ENCODE measurements around the gene CCT7.

The CCT7 gene

DNA sequence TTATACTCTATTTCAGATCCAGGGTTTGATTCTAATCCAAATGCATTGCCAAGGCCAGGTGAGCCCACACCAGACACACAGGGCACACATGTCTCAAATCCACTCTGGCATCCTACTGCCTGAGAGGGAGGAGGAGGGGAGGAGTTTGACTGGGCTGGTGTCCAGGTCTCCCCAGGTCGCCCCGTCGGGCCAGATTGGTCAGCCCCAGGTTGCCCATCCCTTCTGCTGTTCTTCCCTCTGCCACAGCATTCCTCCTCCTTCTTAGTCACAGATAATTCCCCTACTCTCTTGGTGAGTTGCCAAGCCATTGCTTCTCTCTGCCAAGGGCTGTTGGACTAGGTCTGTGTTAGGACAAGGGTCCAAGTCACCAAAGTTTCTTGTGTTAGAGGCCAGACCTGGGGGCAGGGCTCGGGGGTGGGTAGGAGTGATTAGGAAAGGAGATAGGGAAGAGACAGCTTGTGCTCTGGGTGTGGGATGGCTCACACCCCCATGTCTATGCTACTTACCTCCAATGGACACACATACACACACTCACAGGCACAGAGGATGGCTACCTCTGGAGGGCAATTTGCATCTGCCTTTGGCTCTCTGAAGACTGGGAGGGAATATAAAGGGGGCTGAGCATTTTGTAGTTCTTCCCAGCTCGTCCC, 61.8 kb downstream of the CCT7 start:
- TF ChIP-seq, protein P1, sequence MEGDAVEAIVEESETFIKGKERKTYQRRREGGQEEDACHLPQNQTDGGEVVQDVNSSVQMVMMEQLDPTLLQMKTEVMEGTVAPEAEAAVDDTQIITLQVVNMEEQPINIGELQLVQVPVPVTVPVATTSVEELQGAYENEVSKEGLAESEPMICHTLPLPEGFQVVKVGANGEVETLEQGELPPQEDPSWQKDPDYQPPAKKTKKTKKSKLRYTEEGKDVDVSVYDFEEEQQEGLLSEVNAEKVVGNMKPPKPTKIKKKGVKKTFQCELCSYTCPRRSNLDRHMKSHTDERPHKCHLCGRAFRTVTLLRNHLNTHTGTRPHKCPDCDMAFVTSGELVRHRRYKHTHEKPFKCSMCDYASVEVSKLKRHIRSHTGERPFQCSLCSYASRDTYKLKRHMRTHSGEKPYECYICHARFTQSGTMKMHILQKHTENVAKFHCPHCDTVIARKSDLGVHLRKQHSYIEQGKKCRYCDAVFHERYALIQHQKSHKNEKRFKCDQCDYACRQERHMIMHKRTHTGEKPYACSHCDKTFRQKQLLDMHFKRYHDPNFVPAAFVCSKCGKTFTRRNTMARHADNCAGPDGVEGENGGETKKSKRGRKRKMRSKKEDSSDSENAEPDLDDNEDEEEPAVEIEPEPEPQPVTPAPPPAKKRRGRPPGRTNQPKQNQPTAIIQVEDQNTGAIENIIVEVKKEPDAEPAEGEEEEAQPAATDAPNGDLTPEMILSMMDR (IDR thresholded peaks at IDR 0.05; ENCODE audit: control insufficient read depth, extremely low read depth, insufficient read depth), result no peak
- DNase-seq (ENCODE audit: low read depth), result no peak

DNA sequence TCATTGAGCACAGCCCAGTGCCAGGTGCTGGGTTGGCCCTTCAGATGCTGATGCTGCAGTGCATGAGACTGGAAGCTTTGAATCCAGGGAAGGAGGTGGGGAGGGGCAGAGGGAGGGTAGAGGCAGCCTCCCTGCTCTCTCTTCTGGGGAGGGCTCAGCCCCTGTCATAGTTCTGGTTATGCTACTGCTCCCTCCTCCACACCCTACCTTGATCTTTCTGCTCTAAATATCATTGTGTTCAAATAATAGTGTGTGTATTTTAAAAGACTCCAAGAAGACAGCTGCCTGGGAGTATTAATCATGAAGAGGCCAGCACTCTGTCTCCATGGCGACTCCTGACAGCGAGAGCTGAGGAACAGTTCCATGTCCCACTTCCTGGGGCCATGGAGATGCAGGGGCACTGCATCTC, 63.0 kb downstream of the CCT7 start:
- TF ChIP-seq, protein P1 (IDR thresholded peaks at IDR 0.05; ENCODE audit: control insufficient read depth, extremely low read depth, insufficient read depth), result no peak
- DNase-seq (ENCODE audit: low read depth), result no peak
- no peak overlapping the region for H3K4me3 ChIP-seq (ENCODE audit: low read depth, low read length)

More for the DNA sequence above, 61.8 kb downstream of the CCT7 start:
- H3K4me3 ChIP-seq (ENCODE audit: low read depth, low read length), result no peak overlapping the region

DNA sequence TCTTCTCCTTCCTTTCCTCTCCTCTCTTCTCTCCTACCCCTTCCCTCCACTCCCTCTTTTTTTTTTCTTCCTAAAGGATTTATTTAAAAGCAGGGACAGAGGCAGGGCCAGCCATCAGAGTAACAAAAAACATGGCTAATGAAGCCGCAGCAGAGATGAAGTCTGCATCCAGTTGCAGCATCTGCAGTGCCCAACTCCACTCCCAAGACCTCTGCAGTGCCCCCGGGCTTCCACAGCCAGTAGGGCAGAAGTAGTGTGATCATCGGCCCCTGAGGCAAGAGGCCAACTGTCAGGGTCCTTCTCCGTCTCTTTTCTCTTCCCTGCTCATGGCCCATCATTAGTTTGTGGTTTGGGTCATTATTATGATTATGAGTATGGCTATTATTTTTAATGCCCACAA, 63.5 kb downstream of the CCT7 start:
- H3K4me3 ChIP-seq (ENCODE audit: low read depth, low read length), result no peak overlapping the region
- no peak for DNase-seq (ENCODE audit: low read depth)
- TF ChIP-seq, protein P1 (IDR thresholded peaks at IDR 0.05; ENCODE audit: control insufficient read depth, extremely low read depth, insufficient read depth), result no peak

DNA sequence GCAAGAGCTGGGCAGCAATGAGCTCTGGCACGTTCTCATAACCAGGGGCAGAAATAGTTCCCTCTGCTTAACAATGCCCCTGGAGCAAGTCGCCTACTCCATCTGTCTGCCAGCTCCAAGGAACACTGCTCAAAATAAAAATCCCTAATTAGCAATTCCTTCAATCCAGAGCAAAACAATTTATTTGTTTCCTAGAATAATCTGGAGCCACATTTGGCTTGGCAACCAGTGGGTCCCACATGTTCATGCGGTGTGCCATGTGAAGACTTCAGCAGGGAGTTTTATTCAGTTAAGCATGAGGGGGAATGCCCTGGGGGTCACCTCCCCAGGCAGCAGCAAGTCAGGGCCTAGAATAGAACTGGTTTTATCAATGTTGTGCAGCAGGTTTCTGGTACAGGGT, 66.8 kb downstream of the CCT7 start:
- DNase-seq (ENCODE audit: low read depth), result no peak
- H3K4me3 ChIP-seq (ENCODE audit: low read depth, low read length), result no peak overlapping the region
- TF ChIP-seq, protein P1 (IDR thresholded peaks at IDR 0.05; ENCODE audit: control insufficient read depth, extremely low read depth, insufficient read depth), result no peak

DNA sequence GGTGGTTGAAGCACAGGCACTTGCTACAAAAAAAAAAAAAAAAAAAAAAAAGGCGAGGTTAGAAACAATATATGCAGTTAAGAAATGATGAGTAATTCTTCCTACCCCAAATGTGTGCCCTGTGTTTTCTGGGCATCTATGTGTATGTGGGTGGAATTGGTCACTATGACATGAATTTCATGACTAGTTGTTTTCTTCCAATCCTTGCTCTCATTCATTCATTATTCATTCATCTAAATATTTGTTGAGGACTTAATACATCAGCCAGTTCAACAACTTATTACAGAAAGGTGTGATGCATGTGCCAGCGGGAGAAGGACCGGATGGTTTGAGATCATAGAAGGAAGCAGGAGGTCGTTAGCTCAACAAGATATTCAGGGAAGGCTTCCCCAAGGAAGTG, 67.5 kb downstream of the CCT7 start:
- no peak overlapping the region for H3K4me3 ChIP-seq (ENCODE audit: low read depth, low read length)
- TF ChIP-seq, protein P1 (IDR thresholded peaks at IDR 0.05; ENCODE audit: control insufficient read depth, extremely low read depth, insufficient read depth), result no peak
- no peak for DNase-seq (ENCODE audit: low read depth)
